ENCODE measurements around the gene TMEM97. TPM values are rescaled to one million over a fixed set of nuclear protein-coding genes. Genes with fewer than 3 reads are reported as not detected.

TMEM97 gene
- total RNA-seq, 1 donor from 2014 or later = 60.5 TPM

GRCh38 chr17:28350271-28350670 lies 31.3 kb downstream of the TMEM97 start:
- H3K9me3 Mint-ChIP-seq (ENCODE audit: unreplicated experiment) = no peaks in the 10 kb centered on the region
- peaks cover 51% of the 10 kb centered on the region for H3K36me3 Mint-ChIP-seq (ENCODE audit: unreplicated experiment)
- H3K27ac Mint-ChIP-seq (ENCODE audit: unreplicated experiment) = no peak overlapping the region
- no peak for TF ChIP-seq CTCF (IDR thresholded peaks at IDR 0.05)
- peaks cover 21% of the 10 kb centered on the region for H3K4me1 Mint-ChIP-seq (ENCODE audit: unreplicated experiment)
- H3K4me3 Mint-ChIP-seq (ENCODE audit: unreplicated experiment) = no peak overlapping the region
- DNase-seq (ENCODE audit: extremely low spot score, unreplicated experiment) = no peak
- H3K27me3 Mint-ChIP-seq (ENCODE audit: unreplicated experiment) = no peaks in the 10 kb centered on the region

GRCh38 chr17:28357061-28357900 lies 38.3 kb downstream of the TMEM97 start, which contains the start of gene POLDIP2:
Gene POLDIP2 (minus strand): TSS chr17:28357527. CDS start chr17:28357448, 79 bp downstream.
- H3K4me3 Mint-ChIP-seq (ENCODE audit: unreplicated experiment) = peak within 1 kb of the TSS; percentile 95
- H3K4me1 Mint-ChIP-seq (ENCODE audit: unreplicated experiment) = peaks cover 23% of the 10 kb centered on the region
- TF ChIP-seq CTCF (IDR thresholded peaks at IDR 0.05) = peak; percentile 18
- no peaks in the 10 kb centered on the region for H3K27me3 Mint-ChIP-seq (ENCODE audit: unreplicated experiment)
- peak; percentile 98 for DNase-seq (ENCODE audit: extremely low spot score, unreplicated experiment)
- peak within 1 kb of the TSS; percentile 90 for H3K27ac Mint-ChIP-seq (ENCODE audit: unreplicated experiment)
- no peaks in the 10 kb centered on the region for H3K9me3 Mint-ChIP-seq (ENCODE audit: unreplicated experiment)
- peaks cover 28% of the 10 kb centered on the region for H3K36me3 Mint-ChIP-seq (ENCODE audit: unreplicated experiment)

GRCh38 chr17:28357901-28358197 lies 38.8 kb downstream of the TMEM97 start:
- Mint-ChIP-seq H3K36me3 (ENCODE audit: unreplicated experiment) (peaks cover 28% of the 10 kb centered on the region), H3K9me3 (ENCODE audit: unreplicated experiment) (no peaks in the 10 kb centered on the region), H3K4me1 (ENCODE audit: unreplicated experiment) (peaks cover 23% of the 10 kb centered on the region)

GRCh38 chr17:28363186-28363585 lies 44.2 kb downstream of the TMEM97 start:
- Mint-ChIP-seq H3K4me3 (ENCODE audit: unreplicated experiment) (no peak overlapping the region), H3K27ac (ENCODE audit: unreplicated experiment) (no peak overlapping the region), H3K36me3 (ENCODE audit: unreplicated experiment) (peaks cover 12% of the 10 kb centered on the region), H3K27me3 (ENCODE audit: unreplicated experiment) (no peaks in the 10 kb centered on the region), H3K9me3 (ENCODE audit: unreplicated experiment) (no peaks in the 10 kb centered on the region), H3K4me1 (ENCODE audit: unreplicated experiment) (peaks cover 3% of the 10 kb centered on the region)
- no peak for TF ChIP-seq CTCF (IDR thresholded peaks at IDR 0.05)
- no peak for DNase-seq (ENCODE audit: extremely low spot score, unreplicated experiment)

More at GRCh38 chr17:28357901-28358197, 38.8 kb downstream of the TMEM97 start:
- Mint-ChIP-seq H3K27me3 (ENCODE audit: unreplicated experiment) (no peaks in the 10 kb centered on the region), H3K27ac (ENCODE audit: unreplicated experiment) (peak overlapping the region; percentile 88), H3K4me3 (ENCODE audit: unreplicated experiment) (peak overlapping the region; percentile 95)
- DNase-seq (ENCODE audit: extremely low spot score, unreplicated experiment) = no peak
- TF ChIP-seq CTCF (IDR thresholded peaks at IDR 0.05) = no peak

- Mint-ChIP-seq H3K4me1 (ENCODE audit: unreplicated experiment) (no peaks in the 10 kb centered on the region), H3K4me3 (ENCODE audit: unreplicated experiment) (no peak overlapping the region), H3K27ac (ENCODE audit: unreplicated experiment) (no peak overlapping the region), H3K9me3 (ENCODE audit: unreplicated experiment) (no peaks in the 10 kb centered on the region), H3K27me3 (ENCODE audit: unreplicated experiment) (no peaks in the 10 kb centered on the region), H3K36me3 (ENCODE audit: unreplicated experiment) (peaks cover 12% of the 10 kb centered on the region)
- TF ChIP-seq CTCF (IDR thresholded peaks at IDR 0.05) = no peak
- no peak for DNase-seq (ENCODE audit: extremely low spot score, unreplicated experiment)
These were observed 45.0 kb downstream of the TMEM97 start for GRCh38 chr17:28363776-28364650.
